ENCODE measurements around the gene DEFB128.

The DEFB128 gene

DNA sequence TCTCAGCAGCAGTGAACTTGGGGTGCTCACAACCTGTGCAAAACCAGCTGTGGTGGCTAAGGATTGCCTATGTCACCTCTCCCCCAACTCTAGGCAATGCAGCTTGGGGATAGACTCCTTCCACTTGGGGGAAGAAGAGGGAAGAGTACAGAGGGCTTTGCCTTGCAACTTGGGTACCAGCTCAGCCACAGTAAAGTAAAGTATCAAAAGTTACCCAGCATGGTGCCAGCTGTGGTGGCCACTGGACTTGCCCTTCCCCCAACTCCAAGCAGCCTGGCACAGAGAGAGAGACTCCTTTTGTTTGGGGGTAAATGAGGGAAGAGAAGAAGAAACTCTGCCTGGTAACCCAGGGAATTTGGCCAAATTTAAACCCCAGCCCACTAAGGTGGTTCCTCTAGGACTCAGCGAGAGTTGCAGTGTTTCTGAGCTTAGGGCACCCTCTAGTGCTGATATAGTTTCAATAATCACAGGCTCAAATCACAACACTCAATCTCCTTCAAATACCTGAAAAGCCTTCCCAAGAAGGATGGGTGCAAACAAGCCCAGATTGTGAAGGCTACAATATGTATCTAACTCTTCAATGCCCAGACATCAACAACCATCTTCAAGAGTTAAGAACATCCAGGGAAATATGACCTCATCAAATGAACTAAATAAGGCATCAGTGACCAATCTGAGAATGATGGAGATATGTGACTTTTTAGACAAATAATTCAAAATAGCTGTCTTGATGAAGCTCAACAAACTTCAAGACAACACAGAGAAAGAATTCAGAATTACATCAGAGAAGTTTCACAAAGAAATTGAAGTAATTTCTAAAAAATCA, 30.0 kb upstream of the DEFB128 start:
- TF ChIP-seq, protein P1, sequence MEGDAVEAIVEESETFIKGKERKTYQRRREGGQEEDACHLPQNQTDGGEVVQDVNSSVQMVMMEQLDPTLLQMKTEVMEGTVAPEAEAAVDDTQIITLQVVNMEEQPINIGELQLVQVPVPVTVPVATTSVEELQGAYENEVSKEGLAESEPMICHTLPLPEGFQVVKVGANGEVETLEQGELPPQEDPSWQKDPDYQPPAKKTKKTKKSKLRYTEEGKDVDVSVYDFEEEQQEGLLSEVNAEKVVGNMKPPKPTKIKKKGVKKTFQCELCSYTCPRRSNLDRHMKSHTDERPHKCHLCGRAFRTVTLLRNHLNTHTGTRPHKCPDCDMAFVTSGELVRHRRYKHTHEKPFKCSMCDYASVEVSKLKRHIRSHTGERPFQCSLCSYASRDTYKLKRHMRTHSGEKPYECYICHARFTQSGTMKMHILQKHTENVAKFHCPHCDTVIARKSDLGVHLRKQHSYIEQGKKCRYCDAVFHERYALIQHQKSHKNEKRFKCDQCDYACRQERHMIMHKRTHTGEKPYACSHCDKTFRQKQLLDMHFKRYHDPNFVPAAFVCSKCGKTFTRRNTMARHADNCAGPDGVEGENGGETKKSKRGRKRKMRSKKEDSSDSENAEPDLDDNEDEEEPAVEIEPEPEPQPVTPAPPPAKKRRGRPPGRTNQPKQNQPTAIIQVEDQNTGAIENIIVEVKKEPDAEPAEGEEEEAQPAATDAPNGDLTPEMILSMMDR (IDR thresholded peaks at IDR 0.05; ENCODE audit: low read depth, low read length) = peak; percentile 69
- no peak for TF ChIP-seq EZH2phosphoT487 (IDR thresholded peaks at IDR 0.05; ENCODE audit: low read depth)
- Histone ChIP-seq H3K9ac (ENCODE audit: low read length) (no peak overlapping the region), H3K4me2 (ENCODE audit: low read length) (no peak overlapping the region), H3K36me3 (replicated peaks; ENCODE audit: low read depth, low read length) (no peaks in the 10 kb centered on the region), H4K20me1 (ENCODE audit: insufficient read depth, low read length) (no peaks in the 10 kb centered on the region), H3K79me2 (ENCODE audit: low read length) (no peaks in the 10 kb centered on the region), H3K27ac (ENCODE audit: low read length) (no peak overlapping the region), H3K9me3 (ENCODE audit: insufficient read depth, low read length) (no peaks in the 10 kb centered on the region), H2AFZ (ENCODE audit: low read depth, low read length) (no peak overlapping the region), H3K4me1 (ENCODE audit: low read length) (no peaks in the 10 kb centered on the region), H3K27me3 (ENCODE audit: low read depth, low read length) (peaks cover 43% of the 10 kb centered on the region), H3K4me3 (ENCODE audit: low read length) (no peak overlapping the region)

DNA sequence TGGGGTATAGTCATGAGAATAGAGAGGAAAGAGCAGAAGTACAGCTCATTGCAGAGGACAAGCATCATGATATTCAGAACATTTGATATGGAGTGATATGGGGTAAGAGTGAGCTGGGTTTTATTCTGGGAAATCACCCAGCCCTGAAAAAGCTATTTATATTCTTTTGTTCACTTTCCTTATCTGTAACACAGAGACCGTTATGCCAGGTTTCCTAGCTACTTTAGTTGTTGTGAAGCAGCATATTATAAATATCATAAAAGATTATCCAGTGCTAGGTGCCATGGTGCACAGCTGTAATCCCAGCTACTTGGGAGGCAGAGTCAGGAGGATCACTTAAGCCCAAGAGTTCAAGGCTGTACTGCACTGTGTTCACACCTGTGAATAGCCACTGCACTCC, 27.8 kb upstream of the DEFB128 start:
- H3K27ac ChIP-seq (ENCODE audit: low read length) = no peak overlapping the region
- TF ChIP-seq, protein P1 (IDR thresholded peaks at IDR 0.05; ENCODE audit: low read depth, low read length) = no peak
- TF ChIP-seq EZH2phosphoT487 (IDR thresholded peaks at IDR 0.05; ENCODE audit: low read depth) = no peak
- no peaks in the 10 kb centered on the region for H3K9me3 ChIP-seq (ENCODE audit: insufficient read depth, low read length)
- H3K36me3 ChIP-seq (replicated peaks; ENCODE audit: low read depth, low read length) = no peaks in the 10 kb centered on the region
- no peak overlapping the region for H3K4me3 ChIP-seq (ENCODE audit: low read length)
- peaks cover 35% of the 10 kb centered on the region for H3K27me3 ChIP-seq (ENCODE audit: low read depth, low read length)
- H3K79me2 ChIP-seq (ENCODE audit: low read length) = no peaks in the 10 kb centered on the region
- H3K9ac ChIP-seq (ENCODE audit: low read length) = no peak overlapping the region
- H4K20me1 ChIP-seq (ENCODE audit: insufficient read depth, low read length) = no peaks in the 10 kb centered on the region
- H3K4me2 ChIP-seq (ENCODE audit: low read length) = no peak overlapping the region
- H2AFZ ChIP-seq (ENCODE audit: low read depth, low read length) = no peak overlapping the region
- no peaks in the 10 kb centered on the region for H3K4me1 ChIP-seq (ENCODE audit: low read length)

DNA sequence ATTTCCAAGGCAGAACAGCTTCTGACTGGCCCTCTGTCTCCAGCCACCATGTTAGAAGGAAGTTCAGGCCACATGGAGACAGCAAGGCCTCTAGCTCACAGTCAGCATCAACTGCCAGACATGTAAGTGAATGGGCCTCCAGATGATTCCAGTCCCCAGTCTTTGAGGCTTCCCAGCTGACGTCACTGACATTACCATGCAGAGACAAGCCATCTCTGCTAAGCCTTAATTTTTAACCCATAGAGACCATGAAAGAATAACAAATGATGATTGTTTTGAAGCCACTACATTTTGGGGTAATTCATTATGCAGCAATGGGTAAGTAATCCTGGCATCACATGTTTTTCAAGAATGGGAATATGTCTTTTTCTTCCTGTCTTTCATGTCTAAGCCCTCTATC, 26.3 kb upstream of the DEFB128 start:
- no peaks in the 10 kb centered on the region for H3K4me1 ChIP-seq (ENCODE audit: low read length)
- H3K27me3 ChIP-seq (ENCODE audit: low read depth, low read length) = peaks cover 44% of the 10 kb centered on the region
- no peaks in the 10 kb centered on the region for H3K9me3 ChIP-seq (ENCODE audit: insufficient read depth, low read length)
- no peak overlapping the region for H2AFZ ChIP-seq (ENCODE audit: low read depth, low read length)
- H4K20me1 ChIP-seq (ENCODE audit: insufficient read depth, low read length) = no peaks in the 10 kb centered on the region
- H3K79me2 ChIP-seq (ENCODE audit: low read length) = no peaks in the 10 kb centered on the region
- no peak overlapping the region for H3K9ac ChIP-seq (ENCODE audit: low read length)
- TF ChIP-seq EZH2phosphoT487 (IDR thresholded peaks at IDR 0.05; ENCODE audit: low read depth) = no peak
- TF ChIP-seq, protein P1 (IDR thresholded peaks at IDR 0.05; ENCODE audit: low read depth, low read length) = no peak
- no peak overlapping the region for H3K27ac ChIP-seq (ENCODE audit: low read length)
- no peak overlapping the region for H3K4me3 ChIP-seq (ENCODE audit: low read length)
- H3K36me3 ChIP-seq (replicated peaks; ENCODE audit: low read depth, low read length) = no peaks in the 10 kb centered on the region
- H3K4me2 ChIP-seq (ENCODE audit: low read length) = no peak overlapping the region

DNA sequence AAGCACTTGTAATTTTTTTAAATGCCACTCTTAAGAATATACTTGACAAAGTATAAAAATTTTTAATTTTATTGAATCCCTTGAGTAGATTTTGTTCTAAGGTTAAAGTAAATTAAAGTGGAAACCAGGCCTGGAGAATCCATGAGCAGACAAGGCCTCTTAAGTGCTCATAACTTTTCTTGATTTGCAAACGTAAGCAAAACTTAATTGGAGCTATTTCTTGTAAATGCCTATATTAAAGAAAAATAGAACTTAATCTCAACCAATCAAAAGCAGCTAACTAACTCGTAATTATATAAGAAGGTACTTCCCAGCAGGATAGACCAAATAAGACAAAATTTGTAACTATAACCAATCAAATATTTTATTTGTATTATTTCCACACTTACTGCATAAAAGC, 24.9 kb upstream of the DEFB128 start:
- Histone ChIP-seq H3K4me2 (ENCODE audit: low read length) (no peak overlapping the region), H3K79me2 (ENCODE audit: low read length) (no peaks in the 10 kb centered on the region), H3K4me1 (ENCODE audit: low read length) (no peaks in the 10 kb centered on the region), H3K4me3 (ENCODE audit: low read length) (no peak overlapping the region), H3K27me3 (ENCODE audit: low read depth, low read length) (peaks cover 41% of the 10 kb centered on the region), H3K9me3 (ENCODE audit: insufficient read depth, low read length) (no peaks in the 10 kb centered on the region), H3K27ac (ENCODE audit: low read length) (no peak overlapping the region), H3K36me3 (replicated peaks; ENCODE audit: low read depth, low read length) (no peaks in the 10 kb centered on the region), H2AFZ (ENCODE audit: low read depth, low read length) (no peak overlapping the region), H4K20me1 (ENCODE audit: insufficient read depth, low read length) (no peaks in the 10 kb centered on the region), H3K9ac (ENCODE audit: low read length) (no peak overlapping the region)
- no peak for TF ChIP-seq EZH2phosphoT487 (IDR thresholded peaks at IDR 0.05; ENCODE audit: low read depth)
- TF ChIP-seq, protein P1 (IDR thresholded peaks at IDR 0.05; ENCODE audit: low read depth, low read length) = no peak

Data from OCI-LY3 (cell line).